Measurements from ENCODE around the gene STX17. TPM values are rescaled to one million over a fixed set of nuclear protein-coding genes. Genes with fewer than 3 reads are reported as not detected.

STX17 gene
- total RNA-seq, 2 donors from 2014 or later = 16.1 to 18.8 TPM

- no peak for TF ChIP-seq CTCF (IDR thresholded peaks at IDR 0.05)
- no peak for DNase-seq (ENCODE audit: low spot score)
- Histone ChIP-seq H3K27ac (peak overlapping the region in 1 of 2 donors; percentile 29), H3K27me3 (no peaks in the 10 kb centered on the region), H3K9me3 (no peaks in the 10 kb centered on the region), H3K36me3 (no peaks in the 10 kb centered on the region), H3K4me3 (no peak overlapping the region), H3K4me1 (no peaks in the 10 kb centered on the region)
These were observed 40.1 kb upstream of the STX17 start for GRCh38 chr9:99866398-99866797.

GRCh38 chr9:99867536-99867935 lies 38.9 kb upstream of the STX17 start:
- H3K9me3 ChIP-seq = no peaks in the 10 kb centered on the region

GRCh38 chr9:99867968-99868367 lies 38.5 kb upstream of the STX17 start:
- H3K4me1 ChIP-seq = no peaks in the 10 kb centered on the region
- DNase-seq (ENCODE audit: low spot score) = no peak
- no peaks in the 10 kb centered on the region for H3K36me3 ChIP-seq
- H3K27me3 ChIP-seq = no peaks in the 10 kb centered on the region
- no peak overlapping the region for H3K4me3 ChIP-seq
- H3K27ac ChIP-seq = no peak overlapping the region
- no peaks in the 10 kb centered on the region for H3K9me3 ChIP-seq
- no peak for TF ChIP-seq CTCF (IDR thresholded peaks at IDR 0.05)

More at GRCh38 chr9:99867536-99867935, 38.9 kb upstream of the STX17 start:
- Histone ChIP-seq H3K4me3 (no peak overlapping the region), H3K4me1 (no peaks in the 10 kb centered on the region), H3K36me3 (no peaks in the 10 kb centered on the region), H3K27ac (no peak overlapping the region), H3K27me3 (no peaks in the 10 kb centered on the region)
- DNase-seq (ENCODE audit: low spot score) = no peak
- TF ChIP-seq CTCF (IDR thresholded peaks at IDR 0.05) = no peak

GRCh38 chr9:99868845-99869244 lies 37.6 kb upstream of the STX17 start:
- Histone ChIP-seq H3K36me3 (no peaks in the 10 kb centered on the region), H3K27ac (no peak overlapping the region), H3K4me1 (no peaks in the 10 kb centered on the region), H3K27me3 (no peaks in the 10 kb centered on the region), H3K4me3 (no peak overlapping the region), H3K9me3 (no peaks in the 10 kb centered on the region)
- DNase-seq (ENCODE audit: low spot score) = no peak
- no peak for TF ChIP-seq CTCF (IDR thresholded peaks at IDR 0.05)

GRCh38 chr9:99870126-99870525 lies 36.3 kb upstream of the STX17 start:
- Histone ChIP-seq H3K36me3 (no peaks in the 10 kb centered on the region), H3K4me3 (no peak overlapping the region), H3K4me1 (no peaks in the 10 kb centered on the region), H3K27me3 (no peaks in the 10 kb centered on the region), H3K9me3 (no peaks in the 10 kb centered on the region), H3K27ac (no peak overlapping the region)
- TF ChIP-seq CTCF (IDR thresholded peaks at IDR 0.05) = no peak
- no peak for DNase-seq (ENCODE audit: low spot score)

GRCh38 chr9:99873531-99873930 lies 32.9 kb upstream of the STX17 start:
- H3K27ac ChIP-seq = no peak overlapping the region
- H3K4me3 ChIP-seq = no peak overlapping the region
- no peaks in the 10 kb centered on the region for H3K27me3 ChIP-seq
- H3K36me3 ChIP-seq = no peaks in the 10 kb centered on the region
- no peaks in the 10 kb centered on the region for H3K4me1 ChIP-seq
- TF ChIP-seq CTCF (IDR thresholded peaks at IDR 0.05) = no peak
- no peak for DNase-seq (ENCODE audit: low spot score)
- H3K9me3 ChIP-seq = no peaks in the 10 kb centered on the region
